ENCODE measurements around the gene KCNQ1. TPM values are rescaled to one million over a fixed set of nuclear protein-coding genes. Genes with fewer than 3 reads are reported as not detected.

The KCNQ1 gene
- polyA plus RNA-seq, 1 donor from 2014 or later = not detected

GRCh38 chr11:2400069-2400761 is 44.6 kb upstream of the KCNQ1 start, which contains the start of gene TSSC4:
Gene TSSC4, plus strand, starts transcription at chr11:2400750. Its CDS starts 1,884 bp downstream, at chr11:2402634.
- peak within 1 kb of the TSS; percentile 86 for H2AFZ ChIP-seq (ENCODE audit: low read depth, low read length)
- peak within 1 kb of the TSS; percentile 99 for H3K4me2 ChIP-seq (ENCODE audit: low read length)
- no peaks in the 10 kb centered on the region for H3K36me3 ChIP-seq (ENCODE audit: insufficient read depth, low read length)
- TF ChIP-seq EZH2 (IDR thresholded peaks at IDR 0.05; ENCODE audit: borderline replicate concordance, insufficient read depth, low read length, poor library complexity, severe bottlenecking) (no peak), TAF1 (IDR thresholded peaks at IDR 0.05; ENCODE audit: low read depth) (peak; percentile 91), RAD21 (conservative IDR thresholded peaks at IDR 0.05) (peak; percentile 94), MXI1 (conservative IDR thresholded peaks at IDR 0.05; ENCODE audit: poor library complexity, severe bottlenecking) (peak; percentile 70), EP300 (conservative IDR thresholded peaks at IDR 0.05; ENCODE audit: poor library complexity, severe bottlenecking) (peak; percentile 84), POLR2AphosphoS5 (IDR thresholded peaks at IDR 0.05) (peak; percentile 94), CTCF (IDR thresholded peaks at IDR 0.05; ENCODE audit: poor library complexity, severe bottlenecking) (peak; percentile 100), SMC3 (conservative IDR thresholded peaks at IDR 0.05; ENCODE audit: poor library complexity) (peak; percentile 92), REST (IDR thresholded peaks at IDR 0.05; ENCODE audit: borderline replicate concordance) (peak; percentile 87)
- no peaks in the 10 kb centered on the region for H4K20me1 ChIP-seq (ENCODE audit: insufficient read depth)
- H3K27ac ChIP-seq (ENCODE audit: low read length) = peak within 1 kb of the TSS; percentile 94
- no peaks in the 10 kb centered on the region for H3K27me3 ChIP-seq (ENCODE audit: insufficient read depth, low read depth, low read length)
- no peaks in the 10 kb centered on the region for H3F3A ChIP-seq (ENCODE audit: insufficient read depth, low read length, poor library complexity, severe bottlenecking)
- peak within 1 kb of the TSS; percentile 98 for H3K9ac ChIP-seq (ENCODE audit: low read length)
- H3K9me3 ChIP-seq (ENCODE audit: low read length) = no peaks in the 10 kb centered on the region
- H3K9me2 ChIP-seq (ENCODE audit: insufficient read depth, low read length) = no peaks in the 10 kb centered on the region
- peaks cover 13% of the 10 kb centered on the region for H3K79me2 ChIP-seq (replicated peaks; ENCODE audit: insufficient read depth, low read length)
- H3K4me3 ChIP-seq (ENCODE audit: low read length) = peak within 1 kb of the TSS; percentile 86

- H4K20me1 ChIP-seq (ENCODE audit: insufficient read depth) = no peaks in the 10 kb centered on the region
- H3K9ac ChIP-seq (ENCODE audit: low read length) = peak overlapping the region; percentile 96
- H3F3A ChIP-seq (ENCODE audit: insufficient read depth, low read length, poor library complexity, severe bottlenecking) = no peaks in the 10 kb centered on the region
- no peaks in the 10 kb centered on the region for H3K36me3 ChIP-seq (ENCODE audit: insufficient read depth, low read length)
- H3K4me3 ChIP-seq (ENCODE audit: low read length) = peak overlapping the region; percentile 86
- no peaks in the 10 kb centered on the region for H3K9me3 ChIP-seq (ENCODE audit: low read length)
- H2AFZ ChIP-seq (ENCODE audit: low read depth, low read length) = peak overlapping the region; percentile 18
- TF ChIP-seq TAF1 (IDR thresholded peaks at IDR 0.05; ENCODE audit: low read depth) (no peak), RAD21 (conservative IDR thresholded peaks at IDR 0.05) (no peak), REST (IDR thresholded peaks at IDR 0.05; ENCODE audit: borderline replicate concordance) (peak; percentile 17), EP300 (conservative IDR thresholded peaks at IDR 0.05; ENCODE audit: poor library complexity, severe bottlenecking) (no peak), MXI1 (conservative IDR thresholded peaks at IDR 0.05; ENCODE audit: poor library complexity, severe bottlenecking) (peak; percentile 42), SMC3 (conservative IDR thresholded peaks at IDR 0.05; ENCODE audit: poor library complexity) (no peak), POLR2AphosphoS5 (IDR thresholded peaks at IDR 0.05) (peak; percentile 72), CTCF (IDR thresholded peaks at IDR 0.05; ENCODE audit: poor library complexity, severe bottlenecking) (no peak), EZH2 (IDR thresholded peaks at IDR 0.05; ENCODE audit: borderline replicate concordance, insufficient read depth, low read length, poor library complexity, severe bottlenecking) (no peak)
- peak overlapping the region; percentile 85 for H3K27ac ChIP-seq (ENCODE audit: low read length)
- peak overlapping the region; percentile 99 for H3K4me2 ChIP-seq (ENCODE audit: low read length)
- H3K9me2 ChIP-seq (ENCODE audit: insufficient read depth, low read length) = no peaks in the 10 kb centered on the region
- H3K27me3 ChIP-seq (ENCODE audit: insufficient read depth, low read depth, low read length) = no peaks in the 10 kb centered on the region
- peaks cover 13% of the 10 kb centered on the region for H3K79me2 ChIP-seq (replicated peaks; ENCODE audit: insufficient read depth, low read length)
These were observed 43.9 kb upstream of the KCNQ1 start for GRCh38 chr11:2400762-2401435.

All from neural cell (in vitro differentiated cells).